ENCODE data around the gene NOP56. TPM values are rescaled to one million over a fixed set of nuclear protein-coding genes. Genes with fewer than 3 reads are reported as not detected.

The NOP56 gene
- total and polyA plus RNA-seq, 4 donors, result 34.2 to 63.7 (median 46.5) TPM

DNA sequence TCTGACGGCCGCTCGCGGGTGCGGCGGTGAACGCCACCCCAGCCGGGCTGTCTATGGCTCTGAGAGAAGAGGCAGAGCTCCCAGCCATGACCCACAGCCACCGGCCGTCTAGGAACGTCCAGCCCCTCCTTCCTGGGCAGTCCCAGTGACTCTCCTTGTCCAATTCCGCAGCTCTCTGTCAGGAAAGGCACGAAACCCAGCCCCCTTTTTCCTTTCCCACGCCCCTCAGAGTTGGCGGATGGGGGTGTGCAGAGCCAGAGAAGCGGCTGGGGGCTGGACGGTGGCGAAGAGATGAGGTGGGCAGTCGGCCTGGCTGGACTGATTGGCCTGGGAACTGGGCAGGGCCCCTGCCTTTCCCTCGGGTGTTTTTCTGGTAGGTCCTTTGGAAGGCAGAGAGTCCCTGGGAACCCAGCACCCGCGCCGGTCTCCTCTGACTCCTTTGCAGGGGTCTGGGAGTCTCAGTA, 41.6 kb downstream of the NOP56 start:
- Histone ChIP-seq H3K27me3 (ENCODE audit: control insufficient read depth in 4 of 4, insufficient read depth in 4 of 4, low read length in 3 of 4) (peaks cover 0 to 11% (median 0%) of the 10 kb centered on the region in 4 donors), H3K36me3 (ENCODE audit: control insufficient read depth in 4 of 4, insufficient read depth in 3 of 4, low read depth in 1 of 4, low read length in 3 of 4) (no peaks in the 10 kb centered on the region), H3K9ac (ENCODE audit: low read depth in 1 of 2, low read length in 2 of 2) (no peak overlapping the region), H3K27ac (ENCODE audit: low read depth in 1 of 2, low read length in 2 of 2) (no peak overlapping the region), H3K4me3 (ENCODE audit: low read depth in 1 of 3, low read length in 3 of 3) (peak overlapping the region in 1 of 3 donors; percentile 67), H3K9me3 (ENCODE audit: control insufficient read depth in 4 of 4, low read length in 3 of 4) (no peaks in the 10 kb centered on the region), H3K4me1 (ENCODE audit: control insufficient read depth in 4 of 4, insufficient read depth in 4 of 4, low read length in 3 of 4) (peaks cover 4 to 7% (median 6%) of the 10 kb centered on the region in 4 donors)
- TF ChIP-seq TAF1 (conservative IDR thresholded peaks at IDR 0.05), result no peak
- TF ChIP-seq ZBTB33 (IDR thresholded peaks at IDR 0.05), result no peak
- TF ChIP-seq, protein P1, sequence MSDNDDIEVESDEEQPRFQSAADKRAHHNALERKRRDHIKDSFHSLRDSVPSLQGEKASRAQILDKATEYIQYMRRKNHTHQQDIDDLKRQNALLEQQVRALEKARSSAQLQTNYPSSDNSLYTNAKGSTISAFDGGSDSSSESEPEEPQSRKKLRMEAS (IDR thresholded peaks at IDR 0.05), result no peak
- TF ChIP-seq REST (IDR thresholded peaks at IDR 0.05), result no peak
- TF ChIP-seq RXRA (IDR thresholded peaks at IDR 0.05), result no peak
- no peak for TF ChIP-seq HNF4G (IDR thresholded peaks at IDR 0.05)
- TF ChIP-seq RAD21 (IDR thresholded peaks at IDR 0.05), result no peak
- no peak for TF ChIP-seq FOXA2 (IDR thresholded peaks at IDR 0.05)
- TF ChIP-seq CTCF (IDR thresholded peaks at IDR 0.05; ENCODE audit: low read depth, low read length, missing input control), result no peak
- TF ChIP-seq FOXA1 (IDR thresholded peaks at IDR 0.05), result no peak
- TF ChIP-seq ATF3 (IDR thresholded peaks at IDR 0.05), result no peak
- TF ChIP-seq YY1 (IDR thresholded peaks at IDR 0.05), result no peak
- no peak for TF ChIP-seq NR2F2 (IDR thresholded peaks at IDR 0.05)
- no peak for TF ChIP-seq SP1 (IDR thresholded peaks at IDR 0.05)
- no peak for TF ChIP-seq GABPA (IDR thresholded peaks at IDR 0.05 in 1 of 2, conservative IDR thresholded peaks at IDR 0.05 in 1 of 2)
- no peak for TF ChIP-seq EGR1 (IDR thresholded peaks at IDR 0.05; ENCODE audit: low read depth in 2 of 2)
- no peak for TF ChIP-seq HNF4A (conservative IDR thresholded peaks at IDR 0.05)
- DNase-seq (ENCODE audit: low spot score), result no peak
- 20% methylated on average over 23 of the region's 23 CpGs for WGBS
